Ascending aorta (tissue), 2 donors: ENCODE data around the gene OSBPL6. TPM values are rescaled to one million over a fixed set of nuclear protein-coding genes. Genes with fewer than 3 reads are reported as not detected.
A peak's percentile ranks its signal among the peaks of the same experiment; 100 is the strongest.

ENCODE experiments used
- DNase-seq, 2 donors: peaks; one replicate each; pipeline ENCODE4 v3.0.0-alpha.2; 2019; ENCODE audit warnings: low spot score in 2 of 2
- H3K27ac ChIP-seq, 2 donors: fragments of 200-600 bp; sonication (generic); one replicate each; pipeline ENCODE4 v1.5.1; 2016 to 2017; ENCODE audit warnings: mild to moderate bottlenecking in 1 of 2
- H3K27me3 ChIP-seq: fragments of 200-600 bp; sonication (generic); one replicate; pipeline ENCODE4 v1.5.1; 2017
- H3K36me3 ChIP-seq, 2 donors: fragments of 200-600 bp; sonication (generic); one replicate each; pipeline ENCODE4 v1.5.1; 2016
- H3K4me1 ChIP-seq, 2 donors: fragments of 200-600 bp; sonication (generic); one replicate each; pipeline ENCODE4 v1.5.1; 2016 to 2017; ENCODE audit warnings: mild to moderate bottlenecking in 1 of 2
- H3K4me3 ChIP-seq, 2 donors: fragments of 200-600 bp; sonication (generic); one replicate each; pipeline ENCODE4 v1.5.1; 2016 to 2017; ENCODE audit warnings: mild to moderate bottlenecking in 1 of 2
- H3K9me3 ChIP-seq, 2 donors: fragments of 200-600 bp; sonication (generic); one replicate each; pipeline ENCODE4 v1.5.1; 2016
- intact Hi-C: fragments of 100-400 bp; cut with DNase I; formaldehyde crosslinking; loops from one replicate; pipeline ENCODE4 v1.15.1; 2023
- total RNA-seq: library from RNA; depleted of rRNA; stranded (reverse); fragments of >200 nt; gene quantifications from one replicate; pipeline ENCODE4 v1.1.0, GENCODE V29; 2016
- TF ChIP-seq, protein P1 (sequence below), 3 experiments: fragments of 200-600 bp in 2 of 3; fragments of 450-650 bp in 1 of 3; sonication (generic) in 2 of 3; IDR thresholded peaks; one replicate each; pipeline ENCODE4 v1.5.1; 2016 to 2019; ENCODE audit warnings: antibody characterized with exemption in 3 of 3, mild to moderate bottlenecking in 1 of 3, moderate library complexity in 1 of 3

The OSBPL6 gene
- total RNA-seq, 1 donor from 2014 or later: 1.4 TPM

DNA sequence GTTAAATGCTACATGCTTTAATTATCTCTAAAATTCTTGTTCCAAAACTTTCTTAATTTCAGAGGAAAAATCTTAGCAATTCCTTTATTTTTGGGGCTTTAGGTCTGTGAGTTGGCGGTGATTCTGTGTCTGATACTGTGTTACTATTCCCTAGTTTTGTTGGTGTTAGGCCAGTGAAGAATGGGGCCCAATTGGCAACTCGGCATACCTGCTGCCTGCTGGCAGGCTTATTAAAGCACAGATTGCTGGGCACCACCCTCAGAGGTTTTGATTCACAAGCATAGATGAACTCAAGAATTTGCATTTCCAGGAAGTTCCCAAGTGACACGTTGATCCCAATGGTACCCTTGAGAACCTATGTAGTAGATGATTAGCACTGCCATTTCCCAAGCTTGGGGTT, 101.6 kb downstream of the OSBPL6 start:
- Histone ChIP-seq H3K36me3 (no peaks in the 10 kb centered on the region), H3K27ac (no peak overlapping the region), H3K4me3 (no peak overlapping the region), H3K9me3 (no peaks in the 10 kb centered on the region), H3K27me3 (no peaks in the 10 kb centered on the region), H3K4me1 (peaks cover 4% of the 10 kb centered on the region in 2 donors)
- DNase-seq: no peak
- intact Hi-C loops: loop anchor here (5.0 kb wide), 1 partner anchor 156 kb away; the partner anchor contains the start of genes PJVK and PRKRA
- TF ChIP-seq, protein P1, sequence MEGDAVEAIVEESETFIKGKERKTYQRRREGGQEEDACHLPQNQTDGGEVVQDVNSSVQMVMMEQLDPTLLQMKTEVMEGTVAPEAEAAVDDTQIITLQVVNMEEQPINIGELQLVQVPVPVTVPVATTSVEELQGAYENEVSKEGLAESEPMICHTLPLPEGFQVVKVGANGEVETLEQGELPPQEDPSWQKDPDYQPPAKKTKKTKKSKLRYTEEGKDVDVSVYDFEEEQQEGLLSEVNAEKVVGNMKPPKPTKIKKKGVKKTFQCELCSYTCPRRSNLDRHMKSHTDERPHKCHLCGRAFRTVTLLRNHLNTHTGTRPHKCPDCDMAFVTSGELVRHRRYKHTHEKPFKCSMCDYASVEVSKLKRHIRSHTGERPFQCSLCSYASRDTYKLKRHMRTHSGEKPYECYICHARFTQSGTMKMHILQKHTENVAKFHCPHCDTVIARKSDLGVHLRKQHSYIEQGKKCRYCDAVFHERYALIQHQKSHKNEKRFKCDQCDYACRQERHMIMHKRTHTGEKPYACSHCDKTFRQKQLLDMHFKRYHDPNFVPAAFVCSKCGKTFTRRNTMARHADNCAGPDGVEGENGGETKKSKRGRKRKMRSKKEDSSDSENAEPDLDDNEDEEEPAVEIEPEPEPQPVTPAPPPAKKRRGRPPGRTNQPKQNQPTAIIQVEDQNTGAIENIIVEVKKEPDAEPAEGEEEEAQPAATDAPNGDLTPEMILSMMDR (IDR thresholded peaks at IDR 0.05): no peak

DNA sequence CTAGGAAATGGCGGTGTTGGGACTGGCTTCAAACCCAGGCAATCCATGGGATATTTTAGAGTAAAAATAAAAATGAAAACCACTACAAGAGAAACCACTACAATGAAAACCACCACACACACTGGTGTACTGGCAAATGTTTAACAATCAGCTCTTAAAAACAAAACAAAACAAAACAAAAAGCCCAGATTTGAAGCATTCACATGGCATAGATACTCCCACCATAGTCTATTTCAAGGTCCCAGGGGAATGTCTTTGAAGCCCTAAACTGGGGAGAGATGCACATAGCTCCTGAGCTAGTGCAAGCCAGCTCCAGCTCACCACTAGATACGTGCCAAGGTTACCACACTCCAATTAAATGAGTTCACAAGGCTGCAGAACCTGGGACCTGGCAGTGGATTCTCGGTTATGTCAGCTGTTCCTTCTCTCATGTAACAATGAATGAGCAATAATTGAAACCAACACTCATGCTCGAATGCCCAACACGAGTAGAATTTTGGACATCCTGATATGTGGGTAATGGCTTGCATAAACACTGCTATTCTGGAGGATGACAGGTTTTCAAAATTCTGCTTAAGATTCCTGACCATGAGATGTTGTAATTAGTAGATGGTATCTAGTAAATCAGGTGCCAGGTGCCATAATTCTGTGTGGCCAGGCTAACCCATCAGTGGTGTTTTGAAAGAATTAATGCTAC, 102.2 kb downstream of the OSBPL6 start:
- TF ChIP-seq, protein P1 (IDR thresholded peaks at IDR 0.05): no peak
- H3K4me1 ChIP-seq: peaks cover 4% of the 10 kb centered on the region in 2 donors
- H3K27me3 ChIP-seq: no peaks in the 10 kb centered on the region
- intact Hi-C loops: loop anchor here (5.0 kb wide), 1 partner anchor 156 kb away; the partner anchor contains the start of genes PJVK and PRKRA
- no peak overlapping the region for H3K4me3 ChIP-seq
- no peak for DNase-seq
- no peaks in the 10 kb centered on the region for H3K36me3 ChIP-seq
- no peak overlapping the region for H3K27ac ChIP-seq
- no peaks in the 10 kb centered on the region for H3K9me3 ChIP-seq

DNA sequence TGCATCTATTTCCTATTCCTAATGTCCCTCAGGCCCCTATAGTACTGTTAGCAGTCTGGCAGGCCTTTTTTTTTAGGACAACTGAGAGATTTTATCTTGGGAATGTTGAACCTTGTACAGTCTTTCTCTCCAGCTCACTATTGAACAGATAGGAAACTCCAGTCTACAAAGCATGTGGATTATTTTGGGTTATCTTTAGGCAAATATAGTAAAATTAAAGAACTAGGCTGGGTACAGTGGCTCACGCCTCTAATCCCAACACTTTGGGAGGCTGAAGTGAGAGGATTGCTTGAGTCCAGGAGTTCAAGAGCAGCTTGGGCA, 102.7 kb downstream of the OSBPL6 start:
- H3K36me3 ChIP-seq: no peaks in the 10 kb centered on the region
- no peak overlapping the region for H3K27ac ChIP-seq
- TF ChIP-seq, protein P1 (IDR thresholded peaks at IDR 0.05): no peak
- H3K4me3 ChIP-seq: no peak overlapping the region
- intact Hi-C loops: loop anchor here (5.0 kb wide), 1 partner anchor 155 kb away; the partner anchor contains the start of genes PJVK and PRKRA
- no peaks in the 10 kb centered on the region for H3K9me3 ChIP-seq
- H3K27me3 ChIP-seq: no peaks in the 10 kb centered on the region
- no peak for DNase-seq
- H3K4me1 ChIP-seq: peaks cover 4% of the 10 kb centered on the region in 2 donors

DNA sequence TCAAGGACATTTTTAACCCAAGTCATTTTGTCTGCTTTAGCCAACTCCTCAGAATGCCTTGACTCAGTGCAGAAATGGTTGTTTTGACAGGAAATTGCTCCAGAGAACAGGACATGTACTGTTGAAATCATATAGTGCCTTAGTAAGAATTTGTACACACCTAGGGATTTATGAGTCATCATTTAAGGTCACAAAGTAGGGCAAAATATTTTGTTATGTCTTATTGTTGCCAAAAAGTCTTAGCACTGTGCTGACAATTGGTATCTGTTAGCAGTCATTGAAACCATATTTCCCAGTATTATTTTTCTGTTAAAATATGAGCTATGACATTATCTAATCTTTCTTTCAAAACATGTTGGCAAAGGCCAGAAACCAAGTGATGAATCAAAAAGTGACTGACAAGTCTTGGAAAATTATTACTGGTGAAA, 104.5 kb downstream of the OSBPL6 start:
- Histone ChIP-seq H3K36me3 (no peaks in the 10 kb centered on the region), H3K27me3 (no peaks in the 10 kb centered on the region), H3K4me1 (peaks cover 4% of the 10 kb centered on the region in 2 donors), H3K4me3 (no peak overlapping the region), H3K9me3 (no peaks in the 10 kb centered on the region), H3K27ac (peak overlapping the region; percentile 20 to 47)
- no peak for DNase-seq
- intact Hi-C loops: loop anchor here (5.0 kb wide), 1 partner anchor 154 kb away; the partner anchor contains the start of genes PJVK and PRKRA
- TF ChIP-seq, protein P1 (IDR thresholded peaks at IDR 0.05): no peak

DNA sequence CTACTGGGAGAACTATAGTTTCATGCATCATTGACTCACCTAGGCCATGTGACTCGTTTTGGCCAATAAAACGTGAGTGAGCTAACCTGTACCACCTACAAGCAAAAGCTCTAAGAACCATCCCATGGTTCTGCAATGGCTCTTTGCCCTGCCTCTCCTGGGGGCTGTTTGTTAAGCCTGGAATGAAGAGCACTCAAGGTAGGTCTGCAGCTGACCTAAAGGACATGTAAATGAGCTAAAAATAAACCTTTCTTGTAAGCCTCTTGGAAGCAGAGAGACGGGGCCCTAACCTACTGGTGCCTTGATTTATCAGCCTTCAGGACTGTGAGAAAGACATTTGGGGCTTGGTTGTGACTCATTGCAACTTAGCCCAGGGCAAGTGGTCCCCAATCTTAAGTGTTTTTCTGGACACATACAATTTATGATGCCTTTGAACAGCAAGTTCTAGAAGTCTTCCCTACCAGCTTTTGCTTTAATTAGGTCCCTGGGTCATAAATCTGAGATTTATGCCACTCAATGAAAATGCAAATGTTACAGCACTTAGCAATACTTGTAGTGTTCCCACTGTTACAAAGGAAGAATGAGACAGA, 107.4 kb downstream of the OSBPL6 start:
- Histone ChIP-seq H3K9me3 (no peaks in the 10 kb centered on the region), H3K36me3 (no peaks in the 10 kb centered on the region), H3K27ac (no peak overlapping the region), H3K4me1 (peaks cover 4% of the 10 kb centered on the region in 2 donors), H3K27me3 (no peaks in the 10 kb centered on the region), H3K4me3 (no peak overlapping the region)
- intact Hi-C loops: no loop called here
- TF ChIP-seq, protein P1 (IDR thresholded peaks at IDR 0.05): no peak
- DNase-seq: no peak
